Measurements from ENCODE around the gene UMOD.

GRCh38 chr16:20401475-20402016 is 49.0 kb upstream of the UMOD start:
- no peak for TF ChIP-seq CTCF (IDR thresholded peaks at IDR 0.05)
- TF ChIP-seq POLR2A (IDR thresholded peaks at IDR 0.05) = no peak
